NOMO-1 treated with DMSO at 0.1 percent for 48 hours (cell line): ENCODE measurements around the gene PDLIM4.
A peak's percentile ranks its signal among the peaks of the same experiment; 100 is the strongest.

Source experiments
- DNase-seq: peaks from one replicate; lab custom pipeline; 2025; ENCODE audit not compliant: unreplicated experiment; lab: John Stamatoyannopoulos, UW

PDLIM4 gene

GRCh38 chr5:132266836-132267160 is 9.3 kb downstream of the PDLIM4 start:
- DNase-seq = no peak

GRCh38 chr5:132267166-132267739 is 9.8 kb downstream of the PDLIM4 start:
- no peak for DNase-seq

GRCh38 chr5:132267931-132268768 is 10.7 kb downstream of the PDLIM4 start:
- no peak for DNase-seq

- no peak for DNase-seq
Observed at GRCh38 chr5:132268769-132269551, 11.5 kb downstream of the PDLIM4 start.

- no peak for DNase-seq
Observed at GRCh38 chr5:132269635-132270334, 12.3 kb downstream of the PDLIM4 start.

- no peak for DNase-seq
Observed at GRCh38 chr5:132270335-132270665, 12.8 kb downstream of the PDLIM4 start.

GRCh38 chr5:132270706-132271105 is 13.2 kb downstream of the PDLIM4 start:
- no peak for DNase-seq

- DNase-seq = no peak
Observed at GRCh38 chr5:132271251-132272246, 14.1 kb downstream of the PDLIM4 start.

GRCh38 chr5:132272311-132273210 is 15.1 kb downstream of the PDLIM4 start:
- peak; percentile 44 for DNase-seq

- DNase-seq = no peak
Observed at GRCh38 chr5:132273631-132274030, 16.1 kb downstream of the PDLIM4 start.

- DNase-seq = no peak
Observed at GRCh38 chr5:132274050-132274792, 16.7 kb downstream of the PDLIM4 start.

- no peak for DNase-seq
Observed at GRCh38 chr5:132275367-132276220, 18.1 kb downstream of the PDLIM4 start.

- DNase-seq = no peak
Observed at GRCh38 chr5:132277256-132277655, 19.8 kb downstream of the PDLIM4 start.

GRCh38 chr5:132277971-132278853 is 20.7 kb downstream of the PDLIM4 start:
- no peak for DNase-seq

GRCh38 chr5:132279801-132280200 is 22.3 kb downstream of the PDLIM4 start:
- no peak for DNase-seq

- DNase-seq = no peak
Observed at GRCh38 chr5:132280371-132281240, 23.1 kb downstream of the PDLIM4 start.
